Smooth muscle cell (in vitro differentiated cells): Measurements from ENCODE around the gene RASD1. TPM values are rescaled to one million over a fixed set of nuclear protein-coding genes. Genes with fewer than 3 reads are reported as not detected.

Source experiments
- DNase-seq: peaks from one replicate; lab custom pipeline; 2025; ENCODE audit not compliant: unreplicated experiment; lab: John Stamatoyannopoulos, UW
- H2AFZ ChIP-seq: fragments of 200-600 bp; sonication (generic); 2 replicates; pipeline ENCODE4 v1.6.0; 2016; ENCODE audit warnings: antibody characterized with exemption, low read depth, mild to moderate bottlenecking
- H3F3A ChIP-seq: fragments of 200-600 bp; sonication (generic); 2 replicates; pipeline ENCODE4 v1.6.0; 2017; ENCODE audit warnings: antibody characterized with exemption, low read depth
- H3K27ac ChIP-seq: fragments of 200-600 bp; sonication (generic); 2 replicates; pipeline ENCODE4 v1.5.1; 2016; ENCODE audit warnings: low read depth, mild to moderate bottlenecking
- H3K27me3 ChIP-seq: fragments of 200-600 bp; sonication (generic); 2 replicates; pipeline ENCODE4 v1.6.1; 2016; ENCODE audit warnings: low read depth, mild to moderate bottlenecking
- H3K36me3 ChIP-seq: fragments of 200-600 bp; sonication (generic); 2 replicates; pipeline ENCODE4 v1.5.1; 2016; ENCODE audit warnings: low read depth
- H3K4me1 ChIP-seq: fragments of 200-600 bp; sonication (generic); 2 replicates; pipeline ENCODE4 v1.5.1; 2016; ENCODE audit warnings: low read depth
- H3K4me2 ChIP-seq: fragments of 200-600 bp; sonication (generic); 2 replicates; pipeline ENCODE4 v1.6.0; 2016; ENCODE audit warnings: mild to moderate bottlenecking
- H3K4me3 ChIP-seq: fragments of 200-600 bp; sonication (generic); 2 replicates; pipeline ENCODE4 v1.5.1; 2016; ENCODE audit warnings: mild to moderate bottlenecking
- H3K79me2 ChIP-seq: fragments of 200-600 bp; sonication (generic); 2 replicates; pipeline ENCODE4 v1.6.0; 2016; ENCODE audit warnings: low read depth, mild to moderate bottlenecking
- H3K9ac ChIP-seq: fragments of 200-600 bp; sonication (generic); 2 replicates; pipeline ENCODE4 v1.6.0; 2016; ENCODE audit warnings: low read depth
- H3K9me3 ChIP-seq: fragments of 200-600 bp; sonication (generic); replicated peaks from 2 replicates; pipeline ENCODE4 v1.5.1; 2016; ENCODE audit warnings: low read depth
- H4K20me1 ChIP-seq: fragments of 200-600 bp; sonication (generic); 2 replicates; pipeline ENCODE4 v1.6.0; 2016; ENCODE audit warnings: low read depth
- WGBS: methylation state at CpG from one replicate; pipeline ENCODE4 v1.1.7; 2016; ENCODE audit warnings: low lambda C conversion rate; 5-methylcytosine and 5-hydroxymethylcytosine counted together
- polyA plus RNA-seq: library from polyadenylated mRNA; unstranded; fragments of >200 nt; fragmentation: Nextera tagmentation; extraction: Ambion mirVana; gene quantifications from 2 replicates; pipeline ENCODE4 v1.2.1, GENCODE V29; 2016
- total RNA-seq: library from RNA; depleted of rRNA; stranded (reverse); fragments of >200 nt; gene quantifications from 2 replicates; pipeline ENCODE4 v1.2.3, GENCODE V29; 2014
- TF ChIP-seq, protein P1 (sequence below): fragments of 200-600 bp; sonication (generic); IDR thresholded peaks from 2 replicates; pipeline ENCODE4 v1.5.1; 2017; ENCODE audit warnings: borderline replicate concordance, mild to moderate bottlenecking, antibody characterized with exemption; ENCODE audit not compliant: insufficient read depth, poor library complexity, severe bottlenecking

The RASD1 gene
- total and polyA plus RNA-seq, 2 experiments from 2014 or later, result 5.0 to 5.7 TPM

GRCh38 chr17:17476865-17477467 lies 19.2 kb downstream of the RASD1 start, which contains the start of gene MED9:
Gene MED9, plus strand, starts transcription at chr17:17477000. Its CDS starts 42 bp downstream, at chr17:17477042.
- H3K9me3 ChIP-seq, result no peaks in the 10 kb centered on the region
- H3F3A ChIP-seq, result no peaks in the 10 kb centered on the region
- peak; percentile 73 for DNase-seq
- H3K27ac ChIP-seq, result peak within 1 kb of the TSS; percentile 84
- peak within 1 kb of the TSS; percentile 94 for H3K9ac ChIP-seq
- peaks cover 11% of the 10 kb centered on the region for H3K4me1 ChIP-seq
- 1% methylated on average over 33 of the region's 47 CpGs for WGBS
- peaks cover 50% of the 10 kb centered on the region for H3K79me2 ChIP-seq
- H2AFZ ChIP-seq, result peak within 1 kb of the TSS; percentile 97
- peak within 1 kb of the TSS; percentile 95 for H3K4me2 ChIP-seq
- TF ChIP-seq, protein P1, sequence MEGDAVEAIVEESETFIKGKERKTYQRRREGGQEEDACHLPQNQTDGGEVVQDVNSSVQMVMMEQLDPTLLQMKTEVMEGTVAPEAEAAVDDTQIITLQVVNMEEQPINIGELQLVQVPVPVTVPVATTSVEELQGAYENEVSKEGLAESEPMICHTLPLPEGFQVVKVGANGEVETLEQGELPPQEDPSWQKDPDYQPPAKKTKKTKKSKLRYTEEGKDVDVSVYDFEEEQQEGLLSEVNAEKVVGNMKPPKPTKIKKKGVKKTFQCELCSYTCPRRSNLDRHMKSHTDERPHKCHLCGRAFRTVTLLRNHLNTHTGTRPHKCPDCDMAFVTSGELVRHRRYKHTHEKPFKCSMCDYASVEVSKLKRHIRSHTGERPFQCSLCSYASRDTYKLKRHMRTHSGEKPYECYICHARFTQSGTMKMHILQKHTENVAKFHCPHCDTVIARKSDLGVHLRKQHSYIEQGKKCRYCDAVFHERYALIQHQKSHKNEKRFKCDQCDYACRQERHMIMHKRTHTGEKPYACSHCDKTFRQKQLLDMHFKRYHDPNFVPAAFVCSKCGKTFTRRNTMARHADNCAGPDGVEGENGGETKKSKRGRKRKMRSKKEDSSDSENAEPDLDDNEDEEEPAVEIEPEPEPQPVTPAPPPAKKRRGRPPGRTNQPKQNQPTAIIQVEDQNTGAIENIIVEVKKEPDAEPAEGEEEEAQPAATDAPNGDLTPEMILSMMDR, result no peak
- peaks cover 18% of the 10 kb centered on the region for H4K20me1 ChIP-seq
- no peaks in the 10 kb centered on the region for H3K27me3 ChIP-seq
- no peaks in the 10 kb centered on the region for H3K36me3 ChIP-seq
- H3K4me3 ChIP-seq, result peak within 1 kb of the TSS; percentile 90

GRCh38 chr17:17474341-17474740 lies 21.9 kb downstream of the RASD1 start:
- no peak for DNase-seq
- no peak overlapping the region for H3K4me3 ChIP-seq
- peaks cover 10% of the 10 kb centered on the region for H3K27me3 ChIP-seq
- H3F3A ChIP-seq, result no peaks in the 10 kb centered on the region
- H4K20me1 ChIP-seq, result no peaks in the 10 kb centered on the region
- peaks cover 25% of the 10 kb centered on the region for H3K79me2 ChIP-seq
- H2AFZ ChIP-seq, result no peak overlapping the region
- no peak overlapping the region for H3K27ac ChIP-seq
- WGBS, result 86% methylated on average over 7 of the region's 7 CpGs
- no peak overlapping the region for H3K4me2 ChIP-seq
- H3K9me3 ChIP-seq, result no peaks in the 10 kb centered on the region
- H3K9ac ChIP-seq, result no peak overlapping the region
- no peaks in the 10 kb centered on the region for H3K36me3 ChIP-seq
- TF ChIP-seq, protein P1, result no peak
- H3K4me1 ChIP-seq, result peaks cover 11% of the 10 kb centered on the region

- WGBS, result 69% methylated on average over 8 of the region's 8 CpGs
Measured at GRCh38 chr17:17472333-17472920, 23.8 kb downstream of the RASD1 start.

More at GRCh38 chr17:17472333-17472920, 23.8 kb downstream of the RASD1 start:
- Histone ChIP-seq H3K4me2 (no peak overlapping the region), H2AFZ (no peak overlapping the region), H3K27ac (no peak overlapping the region), H4K20me1 (no peaks in the 10 kb centered on the region), H3K4me1 (peaks cover 3% of the 10 kb centered on the region), H3K27me3 (peaks cover 10% of the 10 kb centered on the region), H3K9ac (no peak overlapping the region), H3F3A (no peaks in the 10 kb centered on the region), H3K36me3 (no peaks in the 10 kb centered on the region), H3K4me3 (no peak overlapping the region), H3K79me2 (peaks cover 6% of the 10 kb centered on the region), H3K9me3 (no peaks in the 10 kb centered on the region)
- TF ChIP-seq, protein P1, result no peak
- no peak for DNase-seq
